ENCODE data around the gene TNP2.
A peak's percentile ranks its signal among the peaks of the same experiment; 100 is the strongest.

Gene TNP2

GRCh38 chr16:11268921-11269375 lies at the start of gene TNP2:
Gene TNP2, minus strand, starts transcription at chr16:11269325. Its CDS starts 63 bp downstream, at chr16:11269262.
- H3K27me3 ChIP-seq (ENCODE audit: control insufficient read depth in 1 of 2, insufficient read depth in 2 of 2, low read length in 2 of 2): no peaks in the 10 kb centered on the region
- no peak within 1 kb of the TSS for H3K27ac ChIP-seq (ENCODE audit: low read depth, low read length)
- no peaks in the 10 kb centered on the region for H3K9me3 ChIP-seq (ENCODE audit: control insufficient read depth in 1 of 2, low read length in 2 of 2)
- no peak within 1 kb of the TSS for H3K9ac ChIP-seq (ENCODE audit: low read depth in 1 of 2, low read length in 2 of 2)
- no peak within 1 kb of the TSS for H3K4me3 ChIP-seq (ENCODE audit: low read depth in 1 of 2, low read length in 2 of 2)
- H3K4me1 ChIP-seq (ENCODE audit: control insufficient read depth in 1 of 2, insufficient read depth in 2 of 2, low read length in 2 of 2): peaks cover 6 to 11% of the 10 kb centered on the region in 2 donors
- no peaks in the 10 kb centered on the region for H3K36me3 ChIP-seq (ENCODE audit: control insufficient read depth in 1 of 2, insufficient read depth in 2 of 2, low read length in 2 of 2)

- Histone ChIP-seq H3K27ac (ENCODE audit: low read depth, low read length) (no peak overlapping the region), H3K36me3 (ENCODE audit: control insufficient read depth in 1 of 2, insufficient read depth in 2 of 2, low read length in 2 of 2) (no peaks in the 10 kb centered on the region), H3K9me3 (ENCODE audit: control insufficient read depth in 1 of 2, low read length in 2 of 2) (no peaks in the 10 kb centered on the region), H3K9ac (ENCODE audit: low read depth in 1 of 2, low read length in 2 of 2) (no peak overlapping the region), H3K27me3 (ENCODE audit: control insufficient read depth in 1 of 2, insufficient read depth in 2 of 2, low read length in 2 of 2) (no peaks in the 10 kb centered on the region), H3K4me3 (ENCODE audit: low read depth in 1 of 2, low read length in 2 of 2) (no peak overlapping the region), H3K4me1 (ENCODE audit: control insufficient read depth in 1 of 2, insufficient read depth in 2 of 2, low read length in 2 of 2) (no peaks in the 10 kb centered on the region)
Measured at GRCh38 chr16:11318817-11319216, 49.7 kb upstream of the TNP2 start.

GRCh38 chr16:11316331-11317015 lies 47.3 kb upstream of the TNP2 start:
- H3K4me1 ChIP-seq (ENCODE audit: control insufficient read depth in 1 of 2, insufficient read depth in 2 of 2, low read length in 2 of 2): peaks cover 11 to 14% of the 10 kb centered on the region in 2 donors
- H3K4me3 ChIP-seq (ENCODE audit: low read depth in 1 of 2, low read length in 2 of 2): no peak overlapping the region
- H3K36me3 ChIP-seq (ENCODE audit: control insufficient read depth in 1 of 2, insufficient read depth in 2 of 2, low read length in 2 of 2): no peaks in the 10 kb centered on the region
- no peaks in the 10 kb centered on the region for H3K9me3 ChIP-seq (ENCODE audit: control insufficient read depth in 1 of 2, low read length in 2 of 2)
- H3K27me3 ChIP-seq (ENCODE audit: control insufficient read depth in 1 of 2, insufficient read depth in 2 of 2, low read length in 2 of 2): no peaks in the 10 kb centered on the region
- H3K9ac ChIP-seq (ENCODE audit: low read depth in 1 of 2, low read length in 2 of 2): no peak overlapping the region
- no peak overlapping the region for H3K27ac ChIP-seq (ENCODE audit: low read depth, low read length)

GRCh38 chr16:11315510-11315909 lies 46.4 kb upstream of the TNP2 start:
- H3K9me3 ChIP-seq (ENCODE audit: control insufficient read depth in 1 of 2, low read length in 2 of 2): no peaks in the 10 kb centered on the region
- H3K9ac ChIP-seq (ENCODE audit: low read depth in 1 of 2, low read length in 2 of 2): no peak overlapping the region
- H3K4me3 ChIP-seq (ENCODE audit: low read depth in 1 of 2, low read length in 2 of 2): no peak overlapping the region
- no peak overlapping the region for H3K27ac ChIP-seq (ENCODE audit: low read depth, low read length)
- H3K4me1 ChIP-seq (ENCODE audit: control insufficient read depth in 1 of 2, insufficient read depth in 2 of 2, low read length in 2 of 2): peaks cover 11 to 14% of the 10 kb centered on the region in 2 donors
- H3K27me3 ChIP-seq (ENCODE audit: control insufficient read depth in 1 of 2, insufficient read depth in 2 of 2, low read length in 2 of 2): no peaks in the 10 kb centered on the region
- no peaks in the 10 kb centered on the region for H3K36me3 ChIP-seq (ENCODE audit: control insufficient read depth in 1 of 2, insufficient read depth in 2 of 2, low read length in 2 of 2)

- Histone ChIP-seq H3K9ac (ENCODE audit: low read depth in 1 of 2, low read length in 2 of 2) (no peak overlapping the region), H3K27ac (ENCODE audit: low read depth, low read length) (no peak overlapping the region), H3K4me3 (ENCODE audit: low read depth in 1 of 2, low read length in 2 of 2) (no peak overlapping the region), H3K36me3 (ENCODE audit: control insufficient read depth in 1 of 2, insufficient read depth in 2 of 2, low read length in 2 of 2) (no peaks in the 10 kb centered on the region), H3K27me3 (ENCODE audit: control insufficient read depth in 1 of 2, insufficient read depth in 2 of 2, low read length in 2 of 2) (no peaks in the 10 kb centered on the region), H3K9me3 (ENCODE audit: control insufficient read depth in 1 of 2, low read length in 2 of 2) (no peaks in the 10 kb centered on the region), H3K4me1 (ENCODE audit: control insufficient read depth in 1 of 2, insufficient read depth in 2 of 2, low read length in 2 of 2) (peaks cover 14 to 17% of the 10 kb centered on the region in 2 donors)
Measured at GRCh38 chr16:11314309-11314894, 45.3 kb upstream of the TNP2 start.

GRCh38 chr16:11313493-11314308 lies 44.6 kb upstream of the TNP2 start:
- H3K27me3 ChIP-seq (ENCODE audit: control insufficient read depth in 1 of 2, insufficient read depth in 2 of 2, low read length in 2 of 2): no peaks in the 10 kb centered on the region
- no peak overlapping the region for H3K27ac ChIP-seq (ENCODE audit: low read depth, low read length)
- H3K4me3 ChIP-seq (ENCODE audit: low read depth in 1 of 2, low read length in 2 of 2): no peak overlapping the region
- no peaks in the 10 kb centered on the region for H3K9me3 ChIP-seq (ENCODE audit: control insufficient read depth in 1 of 2, low read length in 2 of 2)
- H3K36me3 ChIP-seq (ENCODE audit: control insufficient read depth in 1 of 2, insufficient read depth in 2 of 2, low read length in 2 of 2): no peaks in the 10 kb centered on the region
- no peak overlapping the region for H3K9ac ChIP-seq (ENCODE audit: low read depth in 1 of 2, low read length in 2 of 2)
- peaks cover 14 to 17% of the 10 kb centered on the region in 2 donors for H3K4me1 ChIP-seq (ENCODE audit: control insufficient read depth in 1 of 2, insufficient read depth in 2 of 2, low read length in 2 of 2)

GRCh38 chr16:11312718-11313492 lies 43.8 kb upstream of the TNP2 start:
- Histone ChIP-seq H3K27me3 (ENCODE audit: control insufficient read depth in 1 of 2, insufficient read depth in 2 of 2, low read length in 2 of 2) (no peaks in the 10 kb centered on the region), H3K36me3 (ENCODE audit: control insufficient read depth in 1 of 2, insufficient read depth in 2 of 2, low read length in 2 of 2) (no peaks in the 10 kb centered on the region), H3K9ac (ENCODE audit: low read depth in 1 of 2, low read length in 2 of 2) (peak overlapping the region in 1 of 2 donors; percentile 18), H3K4me3 (ENCODE audit: low read depth in 1 of 2, low read length in 2 of 2) (no peak overlapping the region), H3K27ac (ENCODE audit: low read depth, low read length) (no peak overlapping the region), H3K4me1 (ENCODE audit: control insufficient read depth in 1 of 2, insufficient read depth in 2 of 2, low read length in 2 of 2) (peaks cover 14 to 17% of the 10 kb centered on the region in 2 donors), H3K9me3 (ENCODE audit: control insufficient read depth in 1 of 2, low read length in 2 of 2) (no peaks in the 10 kb centered on the region)

- Histone ChIP-seq H3K4me1 (ENCODE audit: control insufficient read depth in 1 of 2, insufficient read depth in 2 of 2, low read length in 2 of 2) (peaks cover 17 to 23% of the 10 kb centered on the region in 2 donors), H3K4me3 (ENCODE audit: low read depth in 1 of 2, low read length in 2 of 2) (no peak overlapping the region), H3K36me3 (ENCODE audit: control insufficient read depth in 1 of 2, insufficient read depth in 2 of 2, low read length in 2 of 2) (no peaks in the 10 kb centered on the region), H3K9me3 (ENCODE audit: control insufficient read depth in 1 of 2, low read length in 2 of 2) (no peaks in the 10 kb centered on the region), H3K27me3 (ENCODE audit: control insufficient read depth in 1 of 2, insufficient read depth in 2 of 2, low read length in 2 of 2) (no peaks in the 10 kb centered on the region), H3K27ac (ENCODE audit: low read depth, low read length) (no peak overlapping the region), H3K9ac (ENCODE audit: low read depth in 1 of 2, low read length in 2 of 2) (no peak overlapping the region)
Measured at GRCh38 chr16:11310997-11311561, 42.0 kb upstream of the TNP2 start.

GRCh38 chr16:11310634-11310977 lies 41.5 kb upstream of the TNP2 start:
- Histone ChIP-seq H3K9me3 (ENCODE audit: control insufficient read depth in 1 of 2, low read length in 2 of 2) (no peaks in the 10 kb centered on the region), H3K27ac (ENCODE audit: low read depth, low read length) (no peak overlapping the region), H3K4me1 (ENCODE audit: control insufficient read depth in 1 of 2, insufficient read depth in 2 of 2, low read length in 2 of 2) (peaks cover 17 to 23% of the 10 kb centered on the region in 2 donors), H3K9ac (ENCODE audit: low read depth in 1 of 2, low read length in 2 of 2) (no peak overlapping the region), H3K27me3 (ENCODE audit: control insufficient read depth in 1 of 2, insufficient read depth in 2 of 2, low read length in 2 of 2) (no peaks in the 10 kb centered on the region), H3K36me3 (ENCODE audit: control insufficient read depth in 1 of 2, insufficient read depth in 2 of 2, low read length in 2 of 2) (no peaks in the 10 kb centered on the region), H3K4me3 (ENCODE audit: low read depth in 1 of 2, low read length in 2 of 2) (no peak overlapping the region)
